Esophagus muscularis mucosa (tissue), 4 donors: ENCODE data around the gene NUDT9. TPM values are rescaled to one million over a fixed set of nuclear protein-coding genes. Genes with fewer than 3 reads are reported as not detected.
"Not testable (repeated sequence)": the region's sequence is repeated elsewhere in the genome, so short reads cannot be mapped to it uniquely, and the experiment has no call there.

Source experiments
- DNase-seq: peaks from one replicate; pipeline ENCODE4 v3.0.0-alpha.2; 2017; ENCODE audit errors: extremely low spot score
- H3K27ac ChIP-seq, 4 donors: fragments of 200-600 bp; sonication (generic); replicated peaks in 1 of 4; 1 replicate in 3 of 4; 2 replicates in 1 of 4; pipeline ENCODE4 v1.5.1; 2016 to 2019; ENCODE audit warnings: mild to moderate bottlenecking in 1 of 4
- H3K27me3 ChIP-seq, 4 donors: fragments of 200-600 bp; sonication (generic); one replicate each; pipeline versions ENCODE4 v1.5.1 to v1.6.0; 2016 to 2019
- H3K36me3 ChIP-seq, 4 donors: fragments of 200-600 bp; sonication (generic); one replicate each; pipeline ENCODE4 v1.5.1; 2016 to 2019
- H3K4me1 ChIP-seq, 4 donors: fragments of 200-600 bp; sonication (generic); one replicate each; pipeline ENCODE4 v1.5.1; 2016 to 2019
- H3K4me3 ChIP-seq, 4 donors: fragments of 200-600 bp; sonication (generic); 1 replicate in 2 of 4; 2 replicates in 2 of 4; pipeline ENCODE4 v1.5.1; 2016 to 2019; ENCODE audit warnings: mild to moderate bottlenecking in 4 of 4, moderate library complexity in 1 of 4
- H3K9me3 ChIP-seq, 4 donors: fragments of 200-600 bp; sonication (generic); 1 replicate in 3 of 4; 2 replicates in 1 of 4; pipeline ENCODE4 v1.5.1; 2016 to 2019
- CTCF ChIP-seq, 3 experiments: fragments of 200-600 bp in 2 of 3; fragments of 450-650 bp in 1 of 3; sonication (generic) in 2 of 3; IDR thresholded peaks; one replicate each; pipeline ENCODE4 v1.5.1; 2017 to 2019; ENCODE audit warnings: antibody characterized with exemption in 3 of 3, mild to moderate bottlenecking in 2 of 3, moderate library complexity in 1 of 3
- EP300 ChIP-seq: sonication (generic); formaldehyde crosslinking; IDR thresholded peaks from one replicate; pipeline ENCODE4 v1.6.1; 2017; ENCODE audit warnings: antibody characterized with exemption
- POLR2A ChIP-seq: fragments of 450-650 bp; IDR thresholded peaks from one replicate; pipeline ENCODE4 v1.6.1; 2017; ENCODE audit warnings: antibody characterized with exemption, moderate library complexity, mild to moderate bottlenecking, low read depth
- POLR2AphosphoS5 ChIP-seq, 2 donors: sonication (generic); formaldehyde crosslinking; IDR thresholded peaks; one replicate each; pipeline ENCODE4 v1.6.1; 2017; ENCODE audit warnings: antibody characterized with exemption in 2 of 2
- WGBS: methylation state at CpG from one replicate; pipeline ENCODE4 v1.1.5; 2018; 5-methylcytosine and 5-hydroxymethylcytosine counted together
- intact Hi-C: fragments of 100-400 bp; cut with DNase I; formaldehyde crosslinking; loops from one replicate; pipeline ENCODE4 v1.15.1; 2023
- total RNA-seq, 4 donors: library from RNA; depleted of rRNA; stranded (reverse); fragments of >200 nt; gene quantifications; one replicate each; pipeline versions ENCODE4 v1.1.0 to v1.2.1, GENCODE V29; 2016

The NUDT9 gene
- total RNA-seq, 4 donors from 2014 or later, result 15.1 to 26.6 (median 21.3) TPM

GRCh38 chr4:87399148-87399547, 23.2 kb upstream of the NUDT9 start:
- Histone ChIP-seq H3K4me1 (no peaks in the 10 kb centered on the region), H3K27me3 (no peaks in the 10 kb centered on the region), H3K36me3 (no peaks in the 10 kb centered on the region), H3K9me3 (no peaks in the 10 kb centered on the region), H3K4me3 (no peak overlapping the region), H3K27ac (no peak overlapping the region)
- 80% methylated on average over 2 of the region's 3 CpGs for WGBS
- TF ChIP-seq CTCF (IDR thresholded peaks at IDR 0.05), result no peak
- no peak for TF ChIP-seq POLR2A
- intact Hi-C loops, result no loop called here
- no peak for DNase-seq

- intact Hi-C loops, result no loop called here
- Histone ChIP-seq H3K27me3 (no peaks in the 10 kb centered on the region), H3K4me1 (no peaks in the 10 kb centered on the region), H3K27ac (no peak overlapping the region), H3K9me3 (no peaks in the 10 kb centered on the region), H3K4me3 (no peak overlapping the region), H3K36me3 (no peaks in the 10 kb centered on the region)
- 75% methylated on average over 1 of the region's 1 CpG for WGBS
- DNase-seq, result no peak
- no peak for TF ChIP-seq CTCF (IDR thresholded peaks at IDR 0.05)
- TF ChIP-seq POLR2AphosphoS5 (IDR thresholded peaks at IDR 0.05), result no peak
- TF ChIP-seq EP300, result no peak
- no peak for TF ChIP-seq POLR2A
Measured at GRCh38 chr4:87399954-87400353, 22.4 kb upstream of the NUDT9 start.

GRCh38 chr4:87403732-87404131, 18.6 kb upstream of the NUDT9 start:
- H3K4me3 ChIP-seq, DNase-seq, H3K9me3 ChIP-seq, H3K36me3 ChIP-seq, intact Hi-C loops, H3K4me1 ChIP-seq, H3K27ac ChIP-seq, H3K27me3 ChIP-seq: not testable (repeated sequence)
- 92% methylated on average over 1 of the region's 1 CpG for WGBS

- 63% methylated on average over 5 of the region's 5 CpGs for WGBS
- intact Hi-C loops, result no loop called here
- no peaks in the 10 kb centered on the region for H3K9me3 ChIP-seq
- peaks cover 0 to 4% (median 0%) of the 10 kb centered on the region in 4 donors for H3K27me3 ChIP-seq
- no peaks in the 10 kb centered on the region for H3K4me1 ChIP-seq
- H3K36me3 ChIP-seq, result no peaks in the 10 kb centered on the region
- H3K27ac ChIP-seq, result no peak overlapping the region
- TF ChIP-seq EP300 (no peak), CTCF (IDR thresholded peaks at IDR 0.05) (no peak), POLR2AphosphoS5 (IDR thresholded peaks at IDR 0.05) (no peak), POLR2A (no peak)
- no peak for DNase-seq
- H3K4me3 ChIP-seq, result no peak overlapping the region
Measured at GRCh38 chr4:87405211-87405820, 17.1 kb upstream of the NUDT9 start.

- TF ChIP-seq POLR2A (no peak), POLR2AphosphoS5 (IDR thresholded peaks at IDR 0.05) (no peak), EP300 (no peak), CTCF (IDR thresholded peaks at IDR 0.05) (no peak)
- WGBS, result 78% methylated on average over 5 of the region's 6 CpGs
- no peaks in the 10 kb centered on the region for H3K9me3 ChIP-seq
- intact Hi-C loops, result no loop called here
- no peak overlapping the region for H3K27ac ChIP-seq
- no peak overlapping the region for H3K4me3 ChIP-seq
- peaks cover 0 to 4% (median 0%) of the 10 kb centered on the region in 4 donors for H3K27me3 ChIP-seq
- no peaks in the 10 kb centered on the region for H3K36me3 ChIP-seq
- DNase-seq, result no peak
- H3K4me1 ChIP-seq, result no peaks in the 10 kb centered on the region
Measured at GRCh38 chr4:87406462-87406861, 15.9 kb upstream of the NUDT9 start.

GRCh38 chr4:87406902-87407301, 15.5 kb upstream of the NUDT9 start:
- WGBS, result 75% methylated on average over 4 of the region's 4 CpGs
- H3K27ac ChIP-seq, DNase-seq, intact Hi-C loops, H3K36me3 ChIP-seq, H3K4me3 ChIP-seq, H3K27me3 ChIP-seq, H3K9me3 ChIP-seq, H3K4me1 ChIP-seq: not testable (repeated sequence)
